Panc1 (cell line): ENCODE results near the gene PLAAT5. TPM values are rescaled to one million over a fixed set of nuclear protein-coding genes. Genes with fewer than 3 reads are reported as not detected.
A peak's percentile ranks its signal among the peaks of the same experiment; 100 is the strongest.

Experiments
- ATAC-seq: fragments of 200-7000 bp; cut with Tn5 transposase; 2 replicates; pipeline ENCODE4 v1.9.1; 2020; ENCODE audit warnings: mild to moderate bottlenecking, moderate library complexity
- BruUV-seq: library from RNA; stranded (reverse); fragments of 400-500 nt; replicated peaks from 2 replicates; lab custom pipeline; 2021; lab: Mats Ljungman, UMichigan
- CTCF ChIA-PET: fragments of 300-600 bp; sonication (Branson Sonifier 250); formaldehyde crosslinking; loops from one replicate; lab custom pipeline; 2022; ENCODE audit warnings: antibody characterized with exemption; lab: Charles Lee
- POLR2A ChIA-PET: fragments of 300-600 bp; sonication (Branson Sonifier 250); formaldehyde crosslinking; loops from one replicate; lab custom pipeline; 2022; ENCODE audit warnings: antibody characterized with exemption; lab: Charles Lee
- DNase-seq: peaks from one replicate; pipeline ENCODE4 v3.0.0-alpha.2; 2010; ENCODE audit warnings: low read depth, low spot score
- H3K27ac ChIP-seq: 2 replicates; pipeline ENCODE4 v1.5.1; 2011; ENCODE audit warnings: mild to moderate bottlenecking, low read length, inconsistent platforms
- H3K27me3 ChIP-seq: fragments of 200-500 bp; sonication (Bioruptor generic); 2 replicates; pipeline ENCODE4 v1.6.0; 2014; ENCODE audit warnings: low read length, inconsistent platforms; ENCODE audit not compliant: control insufficient read depth, insufficient read depth
- H3K36me3 ChIP-seq: fragments of 200-500 bp; sonication (Bioruptor generic); 2 replicates; pipeline ENCODE4 v1.5.1; 2014; ENCODE audit warnings: inconsistent platforms, mild to moderate bottlenecking, low read length, moderate library complexity; ENCODE audit not compliant: control insufficient read depth, insufficient read depth
- H3K4me1 ChIP-seq: 2 replicates; pipeline ENCODE4 v1.5.1; 2011; ENCODE audit warnings: inconsistent platforms, mild to moderate bottlenecking, low read length, moderate library complexity; ENCODE audit not compliant: control insufficient read depth, insufficient read depth
- H3K4me3 ChIP-seq, 2 experiments: 2 replicates each; pipeline ENCODE4 v1.5.1; 2011 to 2012; ENCODE audit warnings: low read depth in 2 of 2, low read length in 2 of 2, mild to moderate bottlenecking in 2 of 2, inconsistent platforms in 1 of 2, moderate library complexity in 1 of 2
- H3K9me3 ChIP-seq: fragments of 200-500 bp; sonication (Bioruptor generic); 2 replicates; pipeline ENCODE4 v1.5.1; 2014; ENCODE audit warnings: low read depth, mild to moderate bottlenecking, inconsistent platforms, low read length, moderate library complexity; ENCODE audit not compliant: control insufficient read depth, insufficient read depth
- POLR2AphosphoS5 ChIP-seq: IDR thresholded peaks from 2 replicates; pipeline ENCODE4 v1.6.1; 2012; ENCODE audit warnings: mild to moderate bottlenecking, low read depth, low read length, moderate library complexity
- SIN3A ChIP-seq: IDR thresholded peaks from 2 replicates; pipeline ENCODE4 v1.6.1; 2012; ENCODE audit warnings: low read depth, mild to moderate bottlenecking, low read length, moderate library complexity, borderline replicate concordance; ENCODE audit not compliant: insufficient read depth
- TCF7L2 ChIP-seq: IDR thresholded peaks from 2 replicates; pipeline ENCODE4 v1.6.1; 2011; ENCODE audit warnings: mild to moderate bottlenecking, low read depth, low read length, inconsistent platforms
- in situ Hi-C: cut with HindIII; loops from 2 replicates; pipeline ENCODE4 v1.10.0; 2016; ENCODE audit warnings: low sequenced_read_pairs, low pct_unique_long_range_greater_than_20kb
- intact Hi-C: fragments of 100-400 bp; cut with micrococcal nuclease; formaldehyde crosslinking; loops from one replicate; pipeline ENCODE4 v1.10.0; 2022; ENCODE audit not compliant: unreplicated experiment
- total RNA-seq: library from RNA; stranded (reverse); gene quantifications from one replicate; pipeline ENCODE4 v1.2.1, GENCODE V29; 2021; ENCODE audit not compliant: unreplicated experiment
- TF ChIP-seq, protein P1 (sequence below): fragments of 450-650 bp; IDR thresholded peaks from 2 replicates; pipeline ENCODE4 v1.5.1; 2017; ENCODE audit warnings: mild to moderate bottlenecking
- TF ChIP-seq, protein P2 (sequence below), 2 experiments: IDR thresholded peaks; 2 replicates each; pipeline ENCODE4 v1.6.1; 2011 to 2012; ENCODE audit warnings: low read depth in 2 of 2, control low read depth in 1 of 2, low read length in 1 of 2, mild to moderate bottlenecking in 1 of 2, moderate library complexity in 1 of 2; ENCODE audit not compliant: insufficient read depth in 1 of 2

PLAAT5 gene
- total RNA-seq, 1 experiment from 2014 or later, result not detected

DNA sequence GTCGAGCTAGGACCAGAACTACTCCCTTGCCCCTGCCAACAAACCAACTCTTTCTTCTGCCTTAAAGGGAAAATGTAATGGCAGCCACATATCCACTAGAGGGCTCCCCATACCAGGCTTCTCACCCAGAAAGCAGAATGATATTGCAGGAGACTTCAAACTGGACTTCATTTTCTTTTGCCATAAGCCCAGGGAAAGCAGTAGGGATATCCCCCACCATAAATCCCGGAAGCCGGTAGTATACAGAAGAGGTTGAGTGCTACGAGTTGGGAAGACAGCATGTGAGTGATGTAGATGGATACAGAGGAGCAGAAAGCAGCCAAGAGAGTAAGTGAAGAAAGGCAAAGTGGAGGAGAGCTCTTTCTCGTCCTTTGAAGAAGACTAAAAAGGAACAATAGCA lies 12.1 kb downstream of the PLAAT5 start:
- ChIA-PET POLR2A (no interaction called here), CTCF (interaction anchor here (0.5 to 1.5 kb wide), 7 partner anchors 10 to 192 kb away, joined by 3 to 7 read pairs (median 4); no protein-coding TSS in a partner anchor)
- Histone ChIP-seq H3K4me1 (no peaks in the 10 kb centered on the region), H3K36me3 (no peaks in the 10 kb centered on the region), H3K4me3 (no peak overlapping the region), H3K27ac (no peak overlapping the region), H3K9me3 (no peaks in the 10 kb centered on the region), H3K27me3 (no peaks in the 10 kb centered on the region)
- intact Hi-C loops, result loop anchor here (2.0 to 10.0 kb wide), 2 partner anchors 156 to 256 kb away; no protein-coding TSS in a partner anchor
- in situ Hi-C loops, result no loop called here
- DNase-seq (peak; percentile 50), ATAC-seq (peak; percentile 90)
- no TSS peak for BruUV-seq
- TF ChIP-seq SIN3A (no peak), POLR2AphosphoS5 (no peak)
- TF ChIP-seq, protein P1, sequence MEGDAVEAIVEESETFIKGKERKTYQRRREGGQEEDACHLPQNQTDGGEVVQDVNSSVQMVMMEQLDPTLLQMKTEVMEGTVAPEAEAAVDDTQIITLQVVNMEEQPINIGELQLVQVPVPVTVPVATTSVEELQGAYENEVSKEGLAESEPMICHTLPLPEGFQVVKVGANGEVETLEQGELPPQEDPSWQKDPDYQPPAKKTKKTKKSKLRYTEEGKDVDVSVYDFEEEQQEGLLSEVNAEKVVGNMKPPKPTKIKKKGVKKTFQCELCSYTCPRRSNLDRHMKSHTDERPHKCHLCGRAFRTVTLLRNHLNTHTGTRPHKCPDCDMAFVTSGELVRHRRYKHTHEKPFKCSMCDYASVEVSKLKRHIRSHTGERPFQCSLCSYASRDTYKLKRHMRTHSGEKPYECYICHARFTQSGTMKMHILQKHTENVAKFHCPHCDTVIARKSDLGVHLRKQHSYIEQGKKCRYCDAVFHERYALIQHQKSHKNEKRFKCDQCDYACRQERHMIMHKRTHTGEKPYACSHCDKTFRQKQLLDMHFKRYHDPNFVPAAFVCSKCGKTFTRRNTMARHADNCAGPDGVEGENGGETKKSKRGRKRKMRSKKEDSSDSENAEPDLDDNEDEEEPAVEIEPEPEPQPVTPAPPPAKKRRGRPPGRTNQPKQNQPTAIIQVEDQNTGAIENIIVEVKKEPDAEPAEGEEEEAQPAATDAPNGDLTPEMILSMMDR, result peak; percentile 94

DNA sequence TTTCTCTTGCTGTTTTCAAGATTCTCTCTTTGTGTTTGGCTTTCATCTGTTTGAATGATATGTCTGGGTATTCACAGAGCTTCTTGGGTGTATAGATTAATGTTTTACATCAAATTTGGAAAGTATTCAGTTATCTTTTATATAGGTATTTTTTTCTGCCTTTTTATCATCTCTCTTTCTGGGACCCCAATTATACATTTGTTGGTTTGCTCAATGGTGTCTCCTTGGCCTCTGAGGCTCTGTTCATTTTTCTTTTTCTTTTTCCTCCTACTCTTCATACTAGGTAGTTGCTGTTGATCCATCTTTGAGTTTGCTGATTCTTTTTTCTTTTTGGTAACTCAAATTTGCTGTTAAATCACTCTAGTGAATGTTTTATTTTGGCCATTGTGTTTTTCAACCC lies 14.3 kb downstream of the PLAAT5 start:
- DNase-seq, result no peak
- BruUV-seq, result no TSS peak

More for the DNA sequence above, 14.3 kb downstream of the PLAAT5 start:
- no peak for ATAC-seq
- ChIA-PET CTCF (no interaction called here), POLR2A (no interaction called here)
- intact Hi-C loops (loop anchor here (10.0 kb wide), 1 partner anchor 258 kb away; no protein-coding TSS in a partner anchor), in situ Hi-C loops (no loop called here)
- Histone ChIP-seq H3K4me3 (no peak overlapping the region), H3K36me3 (no peaks in the 10 kb centered on the region), H3K9me3 (no peaks in the 10 kb centered on the region), H3K27ac (no peak overlapping the region), H3K4me1 (no peaks in the 10 kb centered on the region), H3K27me3 (no peaks in the 10 kb centered on the region)
- TF ChIP-seq, protein P1, result no peak
- TF ChIP-seq, protein P2, sequence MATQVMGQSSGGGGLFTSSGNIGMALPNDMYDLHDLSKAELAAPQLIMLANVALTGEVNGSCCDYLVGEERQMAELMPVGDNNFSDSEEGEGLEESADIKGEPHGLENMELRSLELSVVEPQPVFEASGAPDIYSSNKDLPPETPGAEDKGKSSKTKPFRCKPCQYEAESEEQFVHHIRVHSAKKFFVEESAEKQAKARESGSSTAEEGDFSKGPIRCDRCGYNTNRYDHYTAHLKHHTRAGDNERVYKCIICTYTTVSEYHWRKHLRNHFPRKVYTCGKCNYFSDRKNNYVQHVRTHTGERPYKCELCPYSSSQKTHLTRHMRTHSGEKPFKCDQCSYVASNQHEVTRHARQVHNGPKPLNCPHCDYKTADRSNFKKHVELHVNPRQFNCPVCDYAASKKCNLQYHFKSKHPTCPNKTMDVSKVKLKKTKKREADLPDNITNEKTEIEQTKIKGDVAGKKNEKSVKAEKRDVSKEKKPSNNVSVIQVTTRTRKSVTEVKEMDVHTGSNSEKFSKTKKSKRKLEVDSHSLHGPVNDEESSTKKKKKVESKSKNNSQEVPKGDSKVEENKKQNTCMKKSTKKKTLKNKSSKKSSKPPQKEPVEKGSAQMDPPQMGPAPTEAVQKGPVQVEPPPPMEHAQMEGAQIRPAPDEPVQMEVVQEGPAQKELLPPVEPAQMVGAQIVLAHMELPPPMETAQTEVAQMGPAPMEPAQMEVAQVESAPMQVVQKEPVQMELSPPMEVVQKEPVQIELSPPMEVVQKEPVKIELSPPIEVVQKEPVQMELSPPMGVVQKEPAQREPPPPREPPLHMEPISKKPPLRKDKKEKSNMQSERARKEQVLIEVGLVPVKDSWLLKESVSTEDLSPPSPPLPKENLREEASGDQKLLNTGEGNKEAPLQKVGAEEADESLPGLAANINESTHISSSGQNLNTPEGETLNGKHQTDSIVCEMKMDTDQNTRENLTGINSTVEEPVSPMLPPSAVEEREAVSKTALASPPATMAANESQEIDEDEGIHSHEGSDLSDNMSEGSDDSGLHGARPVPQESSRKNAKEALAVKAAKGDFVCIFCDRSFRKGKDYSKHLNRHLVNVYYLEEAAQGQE (IDR thresholded peaks at IDR 0.05; ENCODE audit: insufficient read depth in 1 of 2, low read depth in 2 of 2, low read length in 1 of 2), result no peak
- TF ChIP-seq POLR2AphosphoS5 (no peak), TCF7L2 (no peak), SIN3A (no peak)
